GM19193 (cell line): ENCODE measurements around the gene PRKAR1B.

Experiments used
- POLR2A ChIP-seq: IDR thresholded peaks from 4 replicates; pipeline ENCODE4 v1.6.1; 2011; ENCODE audit not compliant: insufficient read depth, insufficient read length; ENCODE audit errors: extremely low read depth

PRKAR1B gene

GRCh38 chr7:501526-501925 lies 225.6 kb downstream of the PRKAR1B start:
- TF ChIP-seq POLR2A, result no peak

- no peak for TF ChIP-seq POLR2A
Observed at GRCh38 chr7:500521-501420, 226.3 kb downstream of the PRKAR1B start.

GRCh38 chr7:499853-500485 lies 227.1 kb downstream of the PRKAR1B start:
- no peak for TF ChIP-seq POLR2A
